Muscle layer of duodenum (tissue), 2 donors: ENCODE results near the gene SFTPB.

ENCODE experiments used
- H3K27ac ChIP-seq: one replicate; pipeline ENCODE4 v1.7.0; 2013; ENCODE audit warnings: mild to moderate bottlenecking, low read length
- H3K27me3 ChIP-seq: one replicate; pipeline ENCODE4 v1.7.0; 2013; ENCODE audit warnings: low read depth, mild to moderate bottlenecking, control low read depth, low read length
- H3K36me3 ChIP-seq, 2 donors: one replicate each; pipeline ENCODE4 v1.7.0; 2013; ENCODE audit warnings: low read length in 2 of 2, control low read depth in 1 of 2, mild to moderate bottlenecking in 1 of 2; ENCODE audit not compliant: insufficient read depth in 2 of 2, control insufficient read depth in 1 of 2
- H3K4me1 ChIP-seq, 2 donors: one replicate each; pipeline ENCODE4 v1.7.0; 2013; ENCODE audit warnings: low read length in 2 of 2, mild to moderate bottlenecking in 2 of 2, control low read depth in 1 of 2, moderate library complexity in 1 of 2; ENCODE audit not compliant: insufficient read depth in 2 of 2, control insufficient read depth in 1 of 2
- H3K4me3 ChIP-seq, 2 donors: one replicate each; pipeline ENCODE4 v1.7.0; 2013; ENCODE audit warnings: low read length in 2 of 2, low read depth in 1 of 2, mild to moderate bottlenecking in 1 of 2
- H3K9me3 ChIP-seq, 2 donors: one replicate each; pipeline ENCODE4 v1.7.0; 2013; ENCODE audit warnings: low read length in 2 of 2, control low read depth in 1 of 2, mild to moderate bottlenecking in 1 of 2; ENCODE audit not compliant: control insufficient read depth in 1 of 2
- donor health status: healthy.

The SFTPB gene

GRCh38 chr2:85650456-85650855, 17.5 kb downstream of the SFTPB start:
- no peaks in the 10 kb centered on the region for H3K27me3 ChIP-seq
- H3K9me3 ChIP-seq, result no peaks in the 10 kb centered on the region
- H3K4me3 ChIP-seq, result no peak overlapping the region
- peaks cover 45 to 56% of the 10 kb centered on the region in 2 donors for H3K36me3 ChIP-seq
- no peak overlapping the region for H3K27ac ChIP-seq
- H3K4me1 ChIP-seq, result no peaks in the 10 kb centered on the region

- Histone ChIP-seq H3K4me1 (no peaks in the 10 kb centered on the region), H3K27me3 (no peaks in the 10 kb centered on the region), H3K27ac (no peak overlapping the region), H3K9me3 (no peaks in the 10 kb centered on the region), H3K36me3 (peaks cover 52 to 66% of the 10 kb centered on the region in 2 donors), H3K4me3 (no peak overlapping the region)
Observed at GRCh38 chr2:85649201-85650190, 18.5 kb downstream of the SFTPB start.

GRCh38 chr2:85648619-85649018, 19.4 kb downstream of the SFTPB start:
- Histone ChIP-seq H3K9me3 (no peaks in the 10 kb centered on the region), H3K27me3 (no peaks in the 10 kb centered on the region), H3K27ac (no peak overlapping the region), H3K36me3 (peaks cover 58 to 73% of the 10 kb centered on the region in 2 donors), H3K4me1 (no peaks in the 10 kb centered on the region), H3K4me3 (no peak overlapping the region)

- Histone ChIP-seq H3K4me3 (no peak overlapping the region), H3K36me3 (peaks cover 58 to 79% of the 10 kb centered on the region in 2 donors), H3K27ac (no peak overlapping the region), H3K27me3 (no peaks in the 10 kb centered on the region), H3K9me3 (no peaks in the 10 kb centered on the region), H3K4me1 (no peaks in the 10 kb centered on the region)
Observed at GRCh38 chr2:85647823-85648526, 20.0 kb downstream of the SFTPB start.

GRCh38 chr2:85646166-85646565, 21.8 kb downstream of the SFTPB start:
- no peak overlapping the region for H3K27ac ChIP-seq
- no peak overlapping the region for H3K4me3 ChIP-seq
- H3K9me3 ChIP-seq, result no peaks in the 10 kb centered on the region
- H3K4me1 ChIP-seq, result no peaks in the 10 kb centered on the region
- H3K36me3 ChIP-seq, result peaks cover 65 to 93% of the 10 kb centered on the region in 2 donors
- H3K27me3 ChIP-seq, result no peaks in the 10 kb centered on the region

- no peak overlapping the region for H3K4me3 ChIP-seq
- no peaks in the 10 kb centered on the region for H3K9me3 ChIP-seq
- peaks cover 70 to 92% of the 10 kb centered on the region in 2 donors for H3K36me3 ChIP-seq
- H3K27ac ChIP-seq, result no peak overlapping the region
- H3K27me3 ChIP-seq, result no peaks in the 10 kb centered on the region
- no peaks in the 10 kb centered on the region for H3K4me1 ChIP-seq
Observed at GRCh38 chr2:85644909-85645308, 23.1 kb downstream of the SFTPB start.

- no peaks in the 10 kb centered on the region for H3K4me1 ChIP-seq
- H3K27ac ChIP-seq, result no peak overlapping the region
- H3K36me3 ChIP-seq, result peaks cover 60 to 83% of the 10 kb centered on the region in 2 donors
Observed at GRCh38 chr2:85642725-85643124, 25.3 kb downstream of the SFTPB start.

GRCh38 chr2:85635636-85636035, 32.4 kb downstream of the SFTPB start:
- H3K4me3 ChIP-seq, result no peak overlapping the region
- peaks cover 51 to 73% of the 10 kb centered on the region in 2 donors for H3K36me3 ChIP-seq
- peaks cover 0 to 3% of the 10 kb centered on the region in 2 donors for H3K4me1 ChIP-seq
- no peak overlapping the region for H3K27ac ChIP-seq
- no peaks in the 10 kb centered on the region for H3K9me3 ChIP-seq
- H3K27me3 ChIP-seq, result no peaks in the 10 kb centered on the region

More at GRCh38 chr2:85642725-85643124, 25.3 kb downstream of the SFTPB start:
- Histone ChIP-seq H3K9me3 (no peaks in the 10 kb centered on the region), H3K27me3 (no peaks in the 10 kb centered on the region), H3K4me3 (no peak overlapping the region)

GRCh38 chr2:85635011-85635410, 33.0 kb downstream of the SFTPB start:
- H3K36me3 ChIP-seq, result peaks cover 55 to 78% of the 10 kb centered on the region in 2 donors

GRCh38 chr2:85631316-85631715, 36.7 kb downstream of the SFTPB start:
- Histone ChIP-seq H3K4me1 (no peaks in the 10 kb centered on the region), H3K27ac (no peak overlapping the region), H3K27me3 (no peaks in the 10 kb centered on the region), H3K36me3 (peaks cover 46 to 86% of the 10 kb centered on the region in 2 donors), H3K9me3 (no peaks in the 10 kb centered on the region), H3K4me3 (no peak overlapping the region)

More at GRCh38 chr2:85635011-85635410, 33.0 kb downstream of the SFTPB start:
- Histone ChIP-seq H3K27ac (no peak overlapping the region), H3K27me3 (no peaks in the 10 kb centered on the region), H3K4me1 (peaks cover 0 to 3% of the 10 kb centered on the region in 2 donors), H3K9me3 (no peaks in the 10 kb centered on the region), H3K4me3 (no peak overlapping the region)

GRCh38 chr2:85628658-85629057, 39.3 kb downstream of the SFTPB start:
- no peak overlapping the region for H3K27ac ChIP-seq
- peaks cover 48 to 93% of the 10 kb centered on the region in 2 donors for H3K36me3 ChIP-seq
- H3K4me1 ChIP-seq, result no peaks in the 10 kb centered on the region
- no peaks in the 10 kb centered on the region for H3K9me3 ChIP-seq
- no peaks in the 10 kb centered on the region for H3K27me3 ChIP-seq
- no peak overlapping the region for H3K4me3 ChIP-seq
